ENCODE data around the gene CYTIP. TPM values are rescaled to one million over a fixed set of nuclear protein-coding genes. Genes with fewer than 3 reads are reported as not detected.
"Not testable (repeated sequence)": the region's sequence is repeated elsewhere in the genome, so short reads cannot be mapped to it uniquely, and the experiment has no call there.

CYTIP gene
- total RNA-seq, 1 donor from 2014 or later = 10.7 TPM

GRCh38 chr2:157424374-157424773 is 19.5 kb downstream of the CYTIP start:
- no peak for DNase-seq (ENCODE audit: low spot score)

- no peak for DNase-seq (ENCODE audit: low spot score)
Measured at GRCh38 chr2:157421964-157422363, 21.9 kb downstream of the CYTIP start.

- no peak for DNase-seq (ENCODE audit: low spot score)
Measured at GRCh38 chr2:157421331-157421944, 22.5 kb downstream of the CYTIP start.

- DNase-seq (ENCODE audit: low spot score) = no peak
Measured at GRCh38 chr2:157420771-157421323, 23.0 kb downstream of the CYTIP start.

GRCh38 chr2:157419031-157419575 is 24.8 kb downstream of the CYTIP start:
- no peak for DNase-seq (ENCODE audit: low spot score)

GRCh38 chr2:157418239-157418641 is 25.6 kb downstream of the CYTIP start:
- DNase-seq (ENCODE audit: low spot score) = no peak

- DNase-seq (ENCODE audit: low spot score) = no peak
Measured at GRCh38 chr2:157415591-157416101, 28.2 kb downstream of the CYTIP start.

GRCh38 chr2:157414050-157414449 is 29.8 kb downstream of the CYTIP start:
- no peak for DNase-seq (ENCODE audit: low spot score)

- no peak for DNase-seq (ENCODE audit: low spot score)
Measured at GRCh38 chr2:157413326-157414035, 30.4 kb downstream of the CYTIP start.

GRCh38 chr2:157411624-157412336 is 32.1 kb downstream of the CYTIP start:
- DNase-seq (ENCODE audit: low spot score) = no peak

GRCh38 chr2:157405398-157405797 is 38.5 kb downstream of the CYTIP start:
- not testable (repeated sequence) for DNase-seq (ENCODE audit: low spot score)

GRCh38 chr2:157404363-157404762 is 39.5 kb downstream of the CYTIP start:
- no peak for DNase-seq (ENCODE audit: low spot score)

- not testable (repeated sequence) for DNase-seq (ENCODE audit: low spot score)
Measured at GRCh38 chr2:157402801-157403485, 40.9 kb downstream of the CYTIP start.

- DNase-seq (ENCODE audit: low spot score) = no peak
Measured at GRCh38 chr2:157395811-157396210, 48.1 kb downstream of the CYTIP start.

- DNase-seq (ENCODE audit: low spot score) = no peak
Measured at GRCh38 chr2:157394928-157395327, 49.0 kb downstream of the CYTIP start.

GRCh38 chr2:157393348-157393747 is 50.5 kb downstream of the CYTIP start:
- DNase-seq (ENCODE audit: low spot score) = no peak

- no peak for DNase-seq (ENCODE audit: low spot score)
Measured at GRCh38 chr2:157388827-157389226, 55.1 kb downstream of the CYTIP start.

- no peak for DNase-seq (ENCODE audit: low spot score)
Measured at GRCh38 chr2:157386747-157387146, 57.1 kb downstream of the CYTIP start.

- DNase-seq (ENCODE audit: low spot score) = no peak
Measured at GRCh38 chr2:157386247-157386646, 57.6 kb downstream of the CYTIP start.

- no peak for DNase-seq (ENCODE audit: low spot score)
Measured at GRCh38 chr2:157377861-157378260, 66.0 kb downstream of the CYTIP start.

- no peak for DNase-seq (ENCODE audit: low spot score)
Measured at GRCh38 chr2:157376041-157376440, 67.8 kb downstream of the CYTIP start.

Data from mucosa of gallbladder (tissue), 1 donor.